Measurements from ENCODE around the gene FOXN3.

DNA sequence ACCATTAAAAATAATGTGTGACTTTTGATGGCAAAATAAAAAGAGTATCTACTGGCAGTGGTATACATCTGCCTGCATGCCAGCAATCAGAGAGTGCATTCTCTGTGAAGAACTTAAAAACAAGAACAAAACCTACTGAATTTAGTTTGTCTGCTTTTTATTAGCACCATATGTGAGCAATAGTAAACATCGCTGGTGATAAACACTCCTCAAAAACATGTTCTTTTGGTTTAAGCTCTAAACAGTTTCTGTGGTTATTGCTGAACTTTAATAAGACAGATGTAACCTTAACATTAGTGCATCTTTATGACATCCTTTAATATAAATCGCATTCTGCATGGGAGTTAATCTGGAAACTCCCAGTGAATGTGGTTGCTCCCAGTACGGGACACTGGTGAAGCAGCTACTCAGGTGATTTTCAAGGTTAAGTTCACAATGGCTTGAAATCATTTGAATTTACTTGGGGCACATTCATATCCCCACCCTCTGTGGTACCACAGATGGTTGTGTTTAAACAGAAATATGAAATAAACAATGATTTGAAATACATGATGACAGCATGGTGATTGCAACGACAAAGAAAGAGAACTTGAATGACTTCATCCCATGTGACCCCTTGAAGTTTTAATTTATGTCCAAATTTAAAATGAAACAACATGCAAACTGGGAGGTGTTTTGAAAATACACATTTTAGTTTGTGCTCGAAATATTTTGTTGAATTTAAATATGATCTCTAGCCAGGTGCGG lies 285.9 kb downstream of the FOXN3 start:
- TF ChIP-seq, protein P1, sequence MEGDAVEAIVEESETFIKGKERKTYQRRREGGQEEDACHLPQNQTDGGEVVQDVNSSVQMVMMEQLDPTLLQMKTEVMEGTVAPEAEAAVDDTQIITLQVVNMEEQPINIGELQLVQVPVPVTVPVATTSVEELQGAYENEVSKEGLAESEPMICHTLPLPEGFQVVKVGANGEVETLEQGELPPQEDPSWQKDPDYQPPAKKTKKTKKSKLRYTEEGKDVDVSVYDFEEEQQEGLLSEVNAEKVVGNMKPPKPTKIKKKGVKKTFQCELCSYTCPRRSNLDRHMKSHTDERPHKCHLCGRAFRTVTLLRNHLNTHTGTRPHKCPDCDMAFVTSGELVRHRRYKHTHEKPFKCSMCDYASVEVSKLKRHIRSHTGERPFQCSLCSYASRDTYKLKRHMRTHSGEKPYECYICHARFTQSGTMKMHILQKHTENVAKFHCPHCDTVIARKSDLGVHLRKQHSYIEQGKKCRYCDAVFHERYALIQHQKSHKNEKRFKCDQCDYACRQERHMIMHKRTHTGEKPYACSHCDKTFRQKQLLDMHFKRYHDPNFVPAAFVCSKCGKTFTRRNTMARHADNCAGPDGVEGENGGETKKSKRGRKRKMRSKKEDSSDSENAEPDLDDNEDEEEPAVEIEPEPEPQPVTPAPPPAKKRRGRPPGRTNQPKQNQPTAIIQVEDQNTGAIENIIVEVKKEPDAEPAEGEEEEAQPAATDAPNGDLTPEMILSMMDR (IDR thresholded peaks at IDR 0.05): no peak
- TF ChIP-seq RCOR1 (IDR thresholded peaks at IDR 0.05; ENCODE audit: low read depth, low read length): no peak
